GM19099 (cell line): ENCODE results near the gene SENP1.

Experiments
- POLR2A ChIP-seq: IDR thresholded peaks from 3 replicates; pipeline ENCODE4 v1.6.1; 2011; ENCODE audit warnings: low read depth; ENCODE audit not compliant: insufficient read length; ENCODE audit errors: extremely low read depth

The SENP1 gene

GRCh38 chr12:48019639-48020265, 86.1 kb downstream of the SENP1 start:
- TF ChIP-seq POLR2A = no peak

- TF ChIP-seq POLR2A = no peak
These were observed 87.3 kb downstream of the SENP1 start for GRCh38 chr12:48018618-48018995.

GRCh38 chr12:48017921-48018617, 87.8 kb downstream of the SENP1 start:
- TF ChIP-seq POLR2A = no peak

GRCh38 chr12:48017496-48017895, 88.4 kb downstream of the SENP1 start:
- no peak for TF ChIP-seq POLR2A

- TF ChIP-seq POLR2A = no peak
These were observed 89.4 kb downstream of the SENP1 start for GRCh38 chr12:48016373-48017020.

- no peak for TF ChIP-seq POLR2A
These were observed 89.9 kb downstream of the SENP1 start for GRCh38 chr12:48015954-48016353.

- TF ChIP-seq POLR2A = no peak
These were observed 90.8 kb downstream of the SENP1 start for GRCh38 chr12:48015129-48015528.

- TF ChIP-seq POLR2A = no peak
These were observed 92.6 kb downstream of the SENP1 start for GRCh38 chr12:48013287-48013686.

GRCh38 chr12:48012070-48012469, 93.8 kb downstream of the SENP1 start:
- no peak for TF ChIP-seq POLR2A

- TF ChIP-seq POLR2A = no peak
These were observed 95.4 kb downstream of the SENP1 start for GRCh38 chr12:48010366-48010970.

GRCh38 chr12:48009471-48009870, 96.4 kb downstream of the SENP1 start:
- no peak for TF ChIP-seq POLR2A

GRCh38 chr12:48008950-48009349, 96.9 kb downstream of the SENP1 start:
- TF ChIP-seq POLR2A = no peak

- no peak for TF ChIP-seq POLR2A
These were observed 97.5 kb downstream of the SENP1 start for GRCh38 chr12:48008349-48008748.

- TF ChIP-seq POLR2A = no peak
These were observed 98.7 kb downstream of the SENP1 start for GRCh38 chr12:48007206-48007605.

GRCh38 chr12:48005750-48006021, 100.2 kb downstream of the SENP1 start:
- TF ChIP-seq POLR2A = no peak
